ENCODE measurements around the gene UNCX.

The UNCX gene

DNA sequence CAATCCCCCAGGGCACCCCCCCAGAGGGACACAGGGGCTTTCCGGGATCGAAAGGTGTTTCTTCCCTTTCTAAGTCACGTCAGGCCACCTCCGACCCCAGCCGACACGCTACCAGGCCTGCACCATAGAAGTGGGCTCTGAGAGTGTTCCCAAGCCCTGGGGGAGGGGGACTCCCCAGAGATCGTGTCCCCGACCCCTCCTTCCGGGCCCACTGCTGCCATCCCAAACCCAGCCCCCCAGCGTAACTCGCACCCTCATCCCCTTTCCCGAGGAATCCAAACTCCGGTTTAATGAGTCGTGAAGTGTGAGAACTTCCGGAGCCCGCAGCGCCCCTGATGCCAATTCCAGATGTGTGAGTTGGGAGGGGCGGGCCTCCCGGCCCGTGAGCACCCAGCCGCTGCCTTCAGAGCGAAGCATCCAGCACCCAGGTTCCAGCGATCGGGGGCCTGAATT lies 11.3 kb downstream of the UNCX start:
- DNase-seq (ENCODE audit: low spot score): no peak

DNA sequence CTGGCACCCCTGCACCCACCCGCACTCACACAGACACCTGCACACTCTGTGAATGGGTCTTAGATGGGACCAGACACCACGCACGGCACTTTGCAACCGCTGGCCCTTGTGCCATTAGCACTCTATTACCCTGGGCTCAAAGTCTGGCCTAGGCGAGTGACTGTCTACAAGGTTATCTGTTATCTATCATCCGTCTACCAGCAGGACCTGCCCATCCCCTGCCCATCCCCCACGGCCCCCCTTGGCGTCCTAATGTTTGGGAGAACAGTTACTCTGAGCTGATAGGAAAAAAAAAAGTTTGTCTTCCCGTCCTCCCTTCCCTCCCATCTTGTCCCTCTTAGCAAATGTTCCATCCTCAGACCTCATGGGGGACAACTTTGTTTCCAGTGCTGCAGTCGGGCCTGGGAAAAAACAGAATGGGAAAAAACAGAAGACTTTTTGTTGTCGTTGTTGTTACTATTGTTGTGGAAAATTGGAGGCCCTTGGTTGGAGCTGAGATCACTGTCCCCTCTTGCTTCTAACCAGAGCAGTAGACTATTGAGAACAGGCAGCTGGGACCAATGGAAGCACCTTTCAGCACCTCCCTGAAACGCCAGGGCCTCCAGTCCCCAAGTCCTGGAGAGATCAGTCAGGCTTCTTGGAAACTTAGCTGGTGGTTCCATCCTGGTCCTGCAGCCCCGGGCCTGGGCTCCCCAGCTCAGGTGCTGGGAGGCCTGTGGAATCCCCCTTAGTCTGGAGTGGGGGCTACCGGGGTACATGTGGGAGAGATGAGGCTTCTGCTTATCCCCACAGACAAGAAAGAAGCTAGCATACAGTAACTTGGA lies 12.2 kb downstream of the UNCX start:
- no peak for DNase-seq (ENCODE audit: low spot score)

DNA sequence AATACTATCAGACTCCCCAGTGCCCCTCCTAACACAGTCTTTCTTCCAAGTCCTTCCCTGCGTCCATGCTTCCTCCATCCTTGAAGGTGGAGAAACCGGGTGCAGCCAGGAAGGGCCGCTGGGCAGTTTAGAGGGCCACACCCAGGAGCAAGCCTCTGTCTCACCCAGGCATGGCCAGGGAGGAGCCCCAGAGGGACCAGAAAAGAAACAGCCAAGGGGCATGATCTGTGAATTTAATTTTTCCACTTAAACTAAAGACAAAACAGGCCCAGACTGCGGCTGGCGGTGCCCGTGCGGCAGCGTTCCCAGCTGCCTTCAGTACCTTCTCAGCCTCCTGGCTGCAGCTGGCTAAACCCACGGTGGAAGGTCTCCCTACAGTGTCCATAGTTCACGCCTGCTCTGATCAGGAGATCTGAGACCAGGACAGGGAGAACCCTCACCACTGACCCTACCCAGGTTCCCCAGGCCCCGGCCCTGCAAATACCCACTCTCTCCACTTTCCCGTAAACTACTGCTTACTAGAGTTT lies 12.9 kb downstream of the UNCX start:
- no peak for DNase-seq (ENCODE audit: low spot score)

DNA sequence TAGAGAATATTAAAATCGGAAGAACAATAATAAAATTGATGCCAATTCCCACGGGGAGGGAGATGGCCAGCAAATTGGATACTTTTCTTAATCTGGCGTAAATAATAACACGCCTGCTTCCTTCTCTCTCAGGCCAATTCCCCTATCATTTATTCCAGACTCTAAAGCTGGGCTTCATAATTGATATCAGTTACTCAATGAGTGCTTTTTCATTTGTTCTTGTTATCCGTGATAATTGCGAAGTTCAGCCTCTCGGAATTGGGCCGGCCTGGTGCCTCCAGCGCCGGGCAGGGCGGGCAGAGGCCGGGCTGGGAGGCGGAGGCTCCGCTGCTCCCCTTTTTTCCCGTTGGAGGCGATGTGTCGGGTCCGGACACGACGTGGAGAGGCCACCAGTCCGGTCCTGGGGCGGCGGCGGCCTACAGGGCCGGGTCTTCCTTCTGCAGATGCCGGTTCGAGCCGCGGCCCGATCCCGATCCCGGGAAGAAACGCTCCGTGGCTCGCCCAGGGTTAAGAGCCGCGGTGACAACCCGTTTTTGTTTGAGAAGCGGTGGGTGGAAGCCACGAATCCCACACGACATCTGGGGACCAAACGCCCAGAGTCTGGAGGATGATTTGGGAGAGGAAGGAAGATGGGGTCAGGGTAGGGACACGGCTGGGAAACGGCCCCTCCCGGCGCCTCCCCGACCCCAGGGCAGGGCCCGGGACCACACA lies 13.6 kb downstream of the UNCX start:
- no peak for DNase-seq (ENCODE audit: low spot score)

DNA sequence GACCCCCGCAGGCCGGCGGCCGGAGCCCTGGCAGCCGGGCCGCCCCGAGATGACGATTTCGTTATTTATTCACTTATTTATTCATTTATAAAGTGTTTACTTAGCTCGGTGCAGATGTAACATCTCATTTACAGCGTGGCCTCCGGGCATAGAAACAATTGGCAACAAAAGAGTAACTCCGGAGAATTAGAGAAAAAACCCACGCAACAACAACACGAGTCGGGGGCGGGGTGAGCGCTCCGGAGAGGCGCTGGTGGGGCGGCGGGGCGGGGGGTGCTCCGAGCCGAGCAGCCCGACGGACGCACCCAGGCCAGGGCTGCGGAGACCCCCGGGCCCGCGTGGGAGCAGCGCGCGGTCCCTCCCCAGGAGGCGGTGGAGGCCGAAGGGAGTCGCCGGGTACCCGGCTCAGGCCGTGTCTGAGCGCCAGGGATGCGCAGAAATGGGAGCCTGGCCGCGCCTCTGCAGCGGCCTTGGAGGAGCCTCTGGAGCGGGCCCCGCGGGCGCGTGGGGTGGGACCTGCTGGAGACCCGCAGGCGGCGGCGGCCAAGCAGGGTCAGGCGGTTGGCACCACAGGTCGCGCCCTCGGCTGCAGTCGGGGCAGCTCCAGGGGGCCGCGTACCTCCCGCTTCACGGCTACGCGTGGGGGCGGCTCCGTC lies 14.3 kb downstream of the UNCX start:
- no peak for DNase-seq (ENCODE audit: low spot score)

DNA sequence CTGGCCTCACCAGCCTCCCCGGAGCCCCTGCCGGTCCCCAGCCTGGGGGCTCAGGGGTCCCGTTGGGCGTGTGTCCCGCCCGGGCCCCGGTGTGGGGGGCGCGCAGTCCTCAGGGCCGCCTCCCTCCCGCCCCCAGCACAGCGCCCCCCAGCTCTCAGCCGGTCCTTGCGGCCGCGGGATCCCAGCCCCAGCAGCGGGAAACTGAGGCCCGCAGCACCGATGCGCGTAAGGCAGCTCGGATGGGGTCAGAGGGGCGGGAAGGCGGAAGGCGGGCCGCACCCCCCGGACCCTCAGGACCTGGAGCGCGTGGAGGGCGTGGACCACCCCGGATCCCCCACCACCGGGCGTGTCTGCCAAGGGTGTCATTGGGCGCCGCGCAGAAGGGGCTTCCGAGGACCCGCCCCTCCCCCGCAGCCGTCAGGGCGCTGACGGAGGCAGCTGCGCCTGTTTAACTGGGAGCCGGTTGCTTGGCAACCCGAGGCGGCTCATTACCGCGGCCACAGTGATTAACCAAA lies 14.9 kb downstream of the UNCX start:
- DNase-seq (ENCODE audit: low spot score): no peak

DNA sequence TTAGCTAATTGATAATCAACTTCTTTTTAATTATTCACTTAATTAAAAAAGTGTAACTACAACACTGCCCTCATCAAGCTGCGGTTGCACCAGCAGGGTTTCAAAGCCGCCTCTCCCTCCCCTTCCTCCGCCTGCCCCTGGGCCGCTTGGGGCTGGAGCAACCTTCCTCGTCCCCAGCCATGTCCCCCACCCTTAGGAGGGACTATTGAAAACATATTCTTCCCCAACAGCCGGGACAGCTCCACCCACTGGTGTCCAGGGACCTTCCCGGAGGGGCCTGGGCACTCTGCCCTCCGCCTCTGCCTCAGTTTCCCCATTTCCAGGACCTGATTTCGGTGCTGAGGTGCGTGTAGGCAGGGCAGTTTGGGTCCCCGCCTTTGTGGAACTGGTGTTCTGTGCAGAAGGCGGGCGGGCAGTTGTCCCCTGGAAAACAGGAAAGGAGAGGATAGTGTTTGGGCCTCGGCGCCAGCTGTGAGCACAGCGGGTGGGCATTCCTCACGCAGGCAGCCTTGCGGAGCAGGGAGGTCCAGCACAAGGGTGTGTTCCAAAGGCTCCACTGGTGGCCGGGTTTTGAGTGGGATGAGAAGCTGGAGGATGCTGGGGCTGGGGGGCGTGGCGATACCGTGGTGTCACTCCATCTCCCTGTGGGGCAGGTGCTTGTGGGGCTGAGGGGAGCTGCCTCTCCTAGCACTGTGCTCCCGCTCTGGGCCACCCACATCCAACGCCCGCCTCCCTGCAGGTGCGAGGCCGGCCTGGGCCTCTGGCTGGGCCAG lies 15.7 kb downstream of the UNCX start:
- no peak for DNase-seq (ENCODE audit: low spot score)

DNA sequence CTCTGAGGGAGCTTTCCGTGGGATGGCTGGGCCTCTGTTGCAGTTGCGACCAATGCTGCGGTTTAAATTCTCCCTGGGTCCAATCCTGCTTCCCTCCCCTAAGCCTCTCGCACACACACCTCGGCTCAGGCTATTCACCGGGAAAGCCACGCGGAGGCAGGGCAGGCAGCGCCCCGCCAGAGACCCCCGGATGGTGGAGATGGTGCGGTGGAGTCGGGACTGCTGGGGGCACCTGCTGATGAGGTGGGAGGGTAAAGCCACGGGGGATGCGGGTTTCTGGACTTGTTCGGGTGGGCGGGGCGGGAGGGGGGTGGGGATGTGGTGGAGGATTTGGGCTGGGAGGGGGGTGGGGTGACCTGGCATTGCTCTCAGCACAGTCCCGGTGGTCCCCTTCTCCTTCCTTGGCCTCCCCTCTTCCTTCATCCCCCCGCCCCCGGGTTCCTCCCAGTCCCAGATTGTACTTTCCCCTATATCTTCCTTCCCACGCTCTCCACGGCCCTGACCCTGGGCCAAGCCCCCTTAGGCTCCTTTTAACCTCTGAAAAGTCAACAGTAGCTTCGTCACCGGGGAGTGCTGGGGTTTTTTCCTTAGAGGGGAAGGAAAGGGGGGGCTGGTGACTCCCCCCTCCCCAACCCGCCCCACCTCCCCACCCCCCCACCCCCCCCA lies 16.4 kb downstream of the UNCX start:
- no peak for DNase-seq (ENCODE audit: low spot score)

DNA sequence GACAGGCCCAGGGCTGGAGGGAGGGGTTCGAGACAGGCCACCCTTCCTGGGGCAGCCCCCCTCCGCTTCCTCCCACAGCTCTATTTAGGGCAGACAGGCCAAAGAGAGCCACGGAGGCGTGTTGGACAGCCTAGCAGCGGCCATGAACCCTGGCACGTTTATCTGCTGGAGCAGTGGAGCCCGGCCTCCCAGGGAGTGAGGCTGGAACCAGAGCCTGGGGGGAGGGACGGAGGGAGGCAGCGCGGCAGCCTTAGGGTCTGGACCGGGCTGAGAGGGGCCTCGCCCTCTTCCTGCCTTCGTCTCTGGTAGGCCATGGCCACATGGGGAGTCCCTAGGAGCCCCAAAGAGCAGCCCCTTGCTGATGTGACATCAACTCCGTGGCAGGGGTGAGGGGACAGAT lies 17.1 kb downstream of the UNCX start:
- no peak for DNase-seq (ENCODE audit: low spot score)

DNA sequence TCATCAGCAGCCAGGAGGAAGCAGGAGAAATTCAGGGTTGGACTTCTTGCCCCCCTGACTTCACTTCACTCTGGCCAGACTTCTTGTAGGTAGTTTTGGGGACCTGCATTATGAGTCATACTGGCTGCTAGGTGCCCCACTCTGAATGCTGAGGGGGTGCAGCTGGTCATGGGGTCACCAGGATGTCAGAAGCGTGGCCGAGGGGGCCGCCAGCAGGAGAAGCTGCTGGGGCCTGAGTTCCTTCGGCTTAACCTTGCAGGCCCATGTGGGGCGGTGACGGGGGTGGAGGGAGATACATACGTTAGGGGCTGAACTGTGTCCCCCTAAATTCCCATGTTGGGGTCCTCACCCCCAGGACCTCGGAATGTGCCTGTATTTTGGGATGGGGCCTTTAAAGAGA lies 18.2 kb downstream of the UNCX start:
- no peak for DNase-seq (ENCODE audit: low spot score)

DNA sequence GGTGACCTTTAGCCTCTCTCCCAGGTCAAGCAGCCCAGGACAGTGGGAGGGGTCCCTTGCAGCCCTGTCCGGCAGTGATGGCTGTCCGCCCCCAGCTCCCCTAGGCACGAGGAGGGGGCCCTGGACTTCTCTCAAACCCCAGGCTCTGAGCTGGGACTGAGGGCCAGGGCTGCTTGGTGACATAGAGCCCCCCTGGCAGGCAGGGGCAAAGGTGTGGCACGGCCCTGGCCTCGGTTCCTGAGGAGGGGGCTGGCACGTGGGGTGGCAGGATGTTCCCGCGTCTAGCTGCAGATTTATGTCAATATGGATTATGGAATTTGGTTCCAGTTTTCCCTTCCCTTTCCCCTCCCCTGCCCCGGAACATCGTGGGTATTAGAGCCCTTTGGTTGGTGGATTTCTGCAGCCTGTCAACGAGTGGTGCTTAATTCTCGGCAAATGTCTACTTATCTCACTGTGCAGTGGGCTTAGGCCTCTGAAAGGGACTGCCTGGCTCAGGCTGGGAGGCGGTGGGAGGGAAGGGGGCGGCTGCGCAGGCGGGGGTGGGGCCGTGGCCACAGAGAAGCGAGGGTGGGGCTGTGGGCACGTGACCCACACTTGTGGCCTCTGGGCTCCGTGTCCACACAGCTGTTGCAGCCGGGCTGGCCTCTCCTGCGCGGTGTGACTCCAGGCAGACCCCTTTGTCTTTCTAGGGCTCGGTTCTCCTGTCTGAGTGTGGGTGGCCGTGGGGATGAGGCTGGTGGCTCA lies 19.3 kb downstream of the UNCX start:
- no peak for DNase-seq (ENCODE audit: low spot score)

DNA sequence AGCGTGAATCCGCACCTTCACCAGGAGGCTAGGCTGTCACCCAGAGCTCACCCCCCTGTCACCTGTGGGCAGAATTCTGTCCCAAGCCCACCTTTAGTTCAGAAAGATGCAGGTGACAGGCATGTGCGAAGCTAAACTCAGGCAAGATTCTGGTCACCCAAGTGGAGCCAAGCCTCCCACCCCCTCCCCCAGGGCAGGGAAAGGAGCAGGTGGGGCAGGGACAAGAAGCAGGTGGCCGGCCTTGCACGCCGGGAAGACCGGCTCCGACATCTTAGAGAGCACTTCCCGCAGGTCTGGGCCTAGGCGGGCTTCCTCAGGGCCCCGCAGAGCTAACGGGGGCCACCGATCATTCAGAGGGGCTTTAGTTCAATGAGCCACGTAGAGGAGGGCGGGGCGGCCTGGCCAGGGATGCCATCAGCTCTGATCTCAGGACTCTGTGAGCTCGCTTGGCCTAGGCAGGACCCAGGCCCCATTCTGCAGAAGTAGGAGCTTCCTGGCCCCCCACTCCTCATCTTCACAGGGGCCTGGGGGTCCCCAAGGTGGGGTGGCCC lies 19.9 kb downstream of the UNCX start:
- DNase-seq (ENCODE audit: low spot score): no peak

DNA sequence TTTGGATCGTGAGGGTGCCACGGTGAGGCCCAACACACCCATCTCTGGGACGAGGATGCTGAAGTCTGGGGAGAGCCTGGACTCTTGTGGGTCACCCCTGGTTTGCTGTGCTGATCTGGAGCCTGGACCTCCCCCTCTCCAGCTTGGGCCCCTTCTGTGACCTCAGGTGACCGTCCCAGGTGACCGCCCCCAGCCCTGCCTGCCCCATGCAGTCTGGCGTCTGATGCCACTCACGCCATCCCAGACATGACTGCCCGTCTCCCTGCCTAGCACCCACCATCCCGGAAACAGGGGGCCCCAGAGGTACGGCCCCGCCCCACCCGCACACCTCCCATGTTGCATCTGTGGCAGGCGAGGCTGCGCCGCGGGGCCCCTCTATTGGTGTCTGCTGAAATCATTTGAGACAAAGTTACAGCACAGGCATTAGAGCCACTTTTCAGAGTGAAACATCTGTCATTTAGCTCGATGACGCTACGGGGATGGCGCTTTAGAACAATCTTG lies 21.1 kb downstream of the UNCX start:
- no peak for DNase-seq (ENCODE audit: low spot score)

DNA sequence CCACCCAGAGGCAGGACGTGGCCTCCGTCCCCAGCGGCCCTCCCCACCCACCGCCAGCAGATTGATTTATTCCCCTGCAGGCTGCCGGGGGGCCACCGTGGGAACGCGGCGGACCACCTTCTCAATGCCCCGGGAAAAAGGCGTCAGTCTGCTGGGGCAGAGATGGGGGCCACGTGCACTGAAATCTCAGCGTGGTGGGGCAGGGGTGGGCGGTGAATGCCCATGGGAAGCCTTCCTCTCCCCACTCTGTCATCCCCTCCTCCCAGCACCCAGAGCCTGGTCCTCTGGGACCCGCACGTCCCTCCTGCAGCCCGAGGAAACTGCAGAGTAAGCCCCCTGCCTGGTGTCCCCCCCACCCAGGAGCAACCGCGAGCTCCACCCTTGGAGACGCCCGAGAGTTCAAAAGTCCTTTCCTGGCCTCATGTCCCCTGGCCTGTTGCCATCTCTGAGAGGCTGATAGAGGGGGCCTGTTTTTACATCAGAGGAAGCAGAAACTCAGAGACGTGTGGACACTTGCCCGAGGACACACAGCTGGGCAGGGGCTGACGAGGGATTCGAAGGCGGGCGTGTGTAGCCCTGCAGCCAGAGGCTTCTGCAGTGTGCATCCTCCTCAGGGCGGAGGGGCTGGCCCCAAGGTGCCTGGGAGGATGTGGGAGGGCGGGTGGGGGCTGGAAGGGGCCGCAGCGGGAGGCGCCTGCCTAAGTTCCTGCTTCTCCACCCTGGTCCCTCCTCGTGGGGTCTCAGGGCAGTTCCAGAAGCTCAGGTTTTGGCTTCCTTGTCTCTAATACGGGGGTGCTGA lies 21.8 kb downstream of the UNCX start:
- DNase-seq (ENCODE audit: low spot score): no peak

DNA sequence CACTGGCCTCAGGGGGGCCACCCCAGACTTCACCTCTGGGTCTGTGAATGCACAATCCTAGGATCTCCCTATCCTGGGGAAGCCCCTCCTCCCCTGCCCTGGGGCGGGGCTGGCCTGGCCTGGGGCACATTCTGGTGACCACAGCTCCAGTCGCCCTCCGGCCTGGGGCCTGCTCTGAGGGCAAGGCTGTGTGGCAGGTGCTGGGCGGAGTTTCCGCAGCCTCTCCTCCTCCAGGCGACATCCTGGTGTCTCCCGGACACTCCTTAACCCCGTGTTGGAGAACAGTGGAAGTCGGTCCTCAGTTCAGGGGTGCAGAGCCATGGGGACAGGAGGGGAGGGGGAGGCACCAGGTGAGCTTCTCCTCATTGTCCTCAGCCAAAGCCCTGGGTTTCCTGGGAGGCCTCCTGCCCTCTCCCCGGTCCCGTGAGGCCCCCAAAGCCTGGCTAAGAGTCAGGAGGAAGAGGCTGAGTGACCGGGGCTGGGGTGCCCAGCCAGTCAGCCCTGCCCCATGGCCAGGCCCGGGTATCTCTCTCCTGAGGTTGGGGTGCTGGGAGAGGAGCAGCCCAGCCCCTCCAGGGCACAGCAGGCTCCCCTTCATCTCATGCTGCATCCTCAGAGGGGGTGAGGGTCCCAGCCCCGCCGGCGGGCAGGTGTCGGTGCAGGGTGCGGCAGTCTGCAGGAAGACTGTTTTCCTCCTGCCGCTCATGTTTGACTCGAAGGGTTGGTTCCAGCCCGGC lies 22.6 kb downstream of the UNCX start:
- no peak for DNase-seq (ENCODE audit: low spot score)

DNA sequence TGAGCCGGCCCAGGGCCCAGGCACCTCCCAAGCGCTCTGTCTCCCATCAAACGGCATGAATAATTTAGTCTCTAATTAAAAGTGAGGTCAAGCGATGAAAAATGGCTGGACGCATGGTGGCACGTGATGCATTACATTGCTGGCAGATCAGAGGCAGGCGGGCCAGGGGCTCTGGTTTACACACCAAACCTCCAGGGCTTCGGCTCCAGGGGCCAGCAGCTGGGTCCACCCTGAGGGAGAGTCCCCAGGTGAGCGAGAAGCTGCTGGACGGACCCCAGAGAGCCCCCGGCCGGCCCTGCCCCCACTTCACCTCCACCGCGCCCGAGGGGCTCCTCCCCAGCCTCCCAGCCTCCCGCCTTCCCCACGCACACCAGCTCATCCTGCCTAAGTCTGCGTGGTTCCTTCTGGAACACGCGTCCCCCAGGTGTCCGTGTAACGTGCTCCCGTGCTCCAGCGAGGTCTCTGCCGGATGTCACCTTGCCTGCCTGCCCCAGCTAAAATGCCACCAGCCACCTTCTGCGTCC lies 23.2 kb downstream of the UNCX start:
- DNase-seq (ENCODE audit: low spot score): no peak

DNA sequence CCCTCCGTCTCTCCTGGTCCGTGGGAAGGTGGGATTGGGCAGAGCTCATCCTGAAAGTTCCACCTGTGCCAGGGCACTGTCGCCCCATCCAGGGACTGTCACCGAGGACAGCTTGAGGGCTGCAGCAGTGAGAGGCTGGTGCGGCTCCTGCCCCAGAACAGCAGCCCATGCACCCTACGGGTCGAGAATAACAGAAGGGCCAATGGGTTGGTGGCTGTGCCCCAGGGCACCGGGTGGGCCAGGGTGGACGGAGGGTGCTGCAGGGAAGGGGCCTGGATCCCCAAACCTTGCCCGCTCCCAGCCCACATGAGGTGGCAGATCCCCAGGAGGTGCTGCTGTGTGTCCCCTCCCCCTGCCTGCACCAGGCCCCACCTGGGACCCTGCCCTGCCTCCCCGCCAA lies 23.9 kb downstream of the UNCX start:
- no peak for DNase-seq (ENCODE audit: low spot score)

DNA sequence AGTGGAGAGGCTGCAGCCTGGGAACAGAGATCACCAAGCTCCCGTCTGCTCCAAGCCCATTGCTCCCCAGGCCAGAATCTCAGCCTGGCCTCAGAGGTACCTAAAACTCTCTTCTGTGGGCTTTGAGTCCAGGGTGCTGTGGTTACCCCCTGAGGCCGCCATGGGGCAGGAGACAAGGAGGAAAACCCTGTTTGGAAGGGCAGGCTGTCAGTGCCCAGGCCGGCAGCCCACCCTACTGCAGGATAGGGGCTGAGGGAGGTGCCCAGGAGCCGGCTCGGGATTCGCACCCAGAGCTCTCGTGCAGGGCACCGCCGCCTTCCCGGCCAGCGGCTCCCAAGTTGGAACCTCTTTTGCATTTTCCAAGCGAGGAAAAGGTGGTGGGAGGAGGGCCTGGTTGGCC lies 24.5 kb downstream of the UNCX start:
- no peak for DNase-seq (ENCODE audit: low spot score)
